Fibroblast of gingiva (primary cell): ENCODE data around the gene NXPE3.

Experiments used
- DNase-seq: peaks from one replicate; pipeline ENCODE4 v3.0.0-alpha.2; 2011; ENCODE audit warnings: low read depth

Gene NXPE3

DNA sequence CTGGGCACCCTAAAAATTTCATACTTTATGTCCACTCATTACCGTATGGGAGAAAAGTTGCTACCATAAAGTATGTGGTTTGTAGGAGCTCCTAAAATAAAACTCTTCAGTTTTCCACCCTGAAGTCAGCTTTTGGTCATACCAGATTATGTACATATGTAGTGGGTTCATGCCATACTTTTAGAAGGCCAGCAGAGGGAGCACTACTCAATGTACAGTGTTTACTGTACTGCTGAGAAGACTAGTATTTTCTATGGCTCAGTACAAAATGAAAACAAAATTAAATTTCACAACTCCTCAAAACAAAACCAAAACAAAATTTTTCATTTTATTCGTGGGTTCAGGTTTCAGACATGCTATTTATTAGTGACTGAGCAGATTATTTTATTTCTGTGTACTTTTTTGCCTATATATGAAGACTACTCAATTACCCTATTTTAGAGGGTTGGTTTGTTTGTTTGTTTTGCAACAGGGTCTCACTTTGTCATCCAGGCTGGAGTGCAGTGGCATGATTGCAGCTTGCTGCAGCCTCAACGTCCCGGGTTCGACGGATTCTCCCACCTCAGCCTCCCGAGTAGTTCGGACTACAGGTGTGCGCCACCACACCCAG lies 24.3 kb downstream of the NXPE3 start:
- DNase-seq, result peak; percentile 74

DNA sequence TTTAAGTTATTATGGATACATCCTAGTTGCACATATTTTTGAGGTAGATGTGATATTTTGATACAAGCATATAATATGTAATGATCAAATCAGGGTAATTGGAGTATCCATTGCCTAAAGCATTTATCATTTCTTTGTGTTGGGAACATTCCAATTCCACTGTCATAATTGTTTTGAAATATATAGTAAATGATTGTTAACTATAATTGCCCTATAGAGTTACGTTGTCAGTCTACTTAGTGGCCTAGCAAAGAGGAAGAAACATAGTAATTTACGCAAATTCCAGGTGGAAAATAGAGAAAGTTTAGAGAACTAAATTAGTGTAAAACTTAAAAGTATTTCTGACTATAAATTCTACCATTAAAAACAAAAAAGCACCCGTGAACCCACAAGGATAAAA lies 24.9 kb downstream of the NXPE3 start:
- DNase-seq, result no peak

DNA sequence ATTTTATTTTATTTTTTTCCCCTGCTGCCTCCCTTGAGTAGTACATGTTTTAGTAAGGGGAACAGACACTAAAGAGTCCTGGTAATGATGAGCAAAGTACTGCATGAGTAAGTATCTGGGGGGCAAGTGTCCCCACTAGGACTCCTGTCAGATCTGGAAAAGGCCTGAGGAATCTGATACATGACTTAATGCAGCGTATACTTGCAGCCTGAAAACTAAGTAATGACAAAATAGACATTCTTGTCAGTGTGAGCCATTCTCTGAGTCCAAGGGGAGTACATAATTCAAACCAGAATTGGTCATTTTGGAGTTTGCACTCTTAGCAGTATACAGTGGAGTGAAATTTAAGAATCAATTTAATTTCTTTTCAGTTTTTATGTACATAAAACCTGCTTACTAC lies 27.5 kb downstream of the NXPE3 start:
- peak; percentile 14 for DNase-seq

DNA sequence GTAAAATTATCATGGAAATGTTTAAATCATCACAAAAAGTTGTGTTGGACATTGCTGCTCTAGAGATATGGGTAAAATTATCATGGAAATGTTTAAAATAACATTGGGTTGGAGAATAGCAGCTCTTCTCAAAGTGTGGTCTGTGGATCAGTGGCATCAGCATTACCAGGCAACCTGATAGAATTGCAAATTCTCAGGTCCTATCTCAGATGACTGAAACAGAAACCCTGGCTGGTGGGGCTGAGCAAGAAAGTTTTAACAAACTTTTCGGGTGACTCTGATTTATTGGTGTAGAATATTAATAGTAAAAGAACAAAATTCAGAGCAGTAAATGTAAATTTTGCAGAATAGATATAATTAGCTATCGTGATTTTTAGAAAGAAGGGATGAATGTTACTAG lies 28.9 kb downstream of the NXPE3 start:
- DNase-seq, result no peak

DNA sequence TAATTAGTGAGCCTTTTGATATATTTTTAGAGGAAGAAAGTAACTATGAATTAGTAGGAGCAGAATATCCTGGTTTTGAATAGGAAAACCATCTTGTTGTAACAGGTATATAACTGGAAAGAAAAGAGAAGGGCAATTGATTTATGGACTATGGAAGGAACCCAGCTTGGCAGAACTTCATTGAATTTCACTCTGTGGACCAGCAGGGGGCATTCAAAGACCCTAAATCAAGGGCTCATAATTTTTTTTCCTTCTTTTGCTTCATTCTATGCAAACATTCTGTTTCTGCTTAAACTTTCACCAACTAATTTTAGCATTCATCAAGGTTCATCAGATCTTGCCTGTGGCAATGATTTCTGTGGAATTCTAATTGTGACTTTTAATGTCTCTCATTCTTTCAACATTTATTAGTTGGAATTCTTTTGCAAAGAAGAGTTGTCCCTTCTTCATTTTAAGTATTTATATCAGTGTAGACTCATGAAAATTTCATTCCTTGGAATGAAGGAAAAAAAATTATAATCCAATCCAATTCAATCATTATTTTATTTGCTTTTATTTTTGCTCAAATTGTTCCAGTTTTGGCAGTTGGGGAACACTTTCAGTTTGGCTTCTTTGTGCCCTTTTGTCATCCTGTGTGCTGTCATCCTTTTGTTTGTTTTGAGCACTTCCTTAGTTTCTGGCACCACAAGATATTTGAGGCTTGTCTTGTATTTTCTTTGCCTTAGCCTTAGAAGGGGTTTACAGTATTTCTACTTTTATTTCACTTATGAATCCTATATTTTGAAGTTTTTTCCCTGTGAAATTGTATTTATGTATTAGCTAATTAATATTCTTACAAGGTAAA lies 30.4 kb downstream of the NXPE3 start:
- DNase-seq, result peak; percentile 36

DNA sequence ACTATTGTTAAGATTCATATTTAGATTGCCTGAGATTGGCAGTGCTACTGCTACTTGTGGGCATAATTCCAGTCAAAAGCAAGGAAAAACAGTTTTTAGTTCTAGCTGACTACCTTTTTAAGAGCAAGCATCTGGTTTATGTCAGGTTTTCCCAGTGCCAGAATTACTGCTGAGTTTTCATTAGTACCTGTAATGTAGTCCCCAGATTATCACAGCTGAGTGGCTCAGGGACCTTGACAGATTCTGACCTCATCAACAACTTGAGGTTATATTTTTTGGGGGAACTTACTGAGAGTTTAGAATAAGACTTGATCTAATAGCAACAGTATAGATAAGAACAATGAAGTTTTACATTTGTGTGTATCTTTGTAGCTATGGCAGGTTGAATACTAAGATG lies 31.0 kb downstream of the NXPE3 start:
- no peak for DNase-seq

DNA sequence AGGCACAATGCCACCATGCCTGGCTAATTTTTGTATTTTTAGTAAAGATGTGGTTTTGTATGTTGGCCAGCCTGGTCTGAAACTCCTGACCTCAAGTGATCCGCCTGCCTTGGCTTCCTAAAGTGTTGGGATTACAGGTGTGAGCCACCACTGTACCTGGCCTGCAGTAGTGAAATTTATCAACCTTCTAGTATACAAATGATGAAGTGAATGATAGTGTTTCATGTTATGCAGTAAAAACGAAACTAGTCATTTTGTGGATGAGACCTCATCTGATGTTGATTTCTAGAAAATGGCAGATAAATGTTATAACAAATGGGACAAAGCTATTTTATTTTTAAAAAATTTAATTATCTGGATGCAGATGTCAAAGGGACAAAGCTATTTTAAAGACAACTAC lies 32.9 kb downstream of the NXPE3 start:
- DNase-seq, result no peak

DNA sequence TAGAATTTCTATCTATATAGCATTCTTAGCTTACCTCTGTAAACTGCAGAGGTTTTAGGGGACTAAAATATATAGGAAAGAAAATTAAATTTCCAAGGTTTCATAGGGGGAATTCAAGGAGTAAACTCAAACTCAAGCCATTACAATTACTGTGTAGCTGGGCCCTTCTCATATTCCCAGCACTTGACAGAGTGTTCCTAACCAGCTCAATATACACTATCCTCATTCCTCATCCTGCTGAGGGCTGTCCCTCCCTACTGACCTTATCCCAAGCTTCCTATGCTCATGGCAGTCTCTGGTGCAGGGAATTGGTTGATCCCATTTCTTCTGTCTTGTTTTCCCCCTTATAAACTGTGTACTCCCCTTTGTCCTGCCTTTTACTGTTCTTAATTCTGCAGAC lies 33.9 kb downstream of the NXPE3 start:
- DNase-seq, result no peak

DNA sequence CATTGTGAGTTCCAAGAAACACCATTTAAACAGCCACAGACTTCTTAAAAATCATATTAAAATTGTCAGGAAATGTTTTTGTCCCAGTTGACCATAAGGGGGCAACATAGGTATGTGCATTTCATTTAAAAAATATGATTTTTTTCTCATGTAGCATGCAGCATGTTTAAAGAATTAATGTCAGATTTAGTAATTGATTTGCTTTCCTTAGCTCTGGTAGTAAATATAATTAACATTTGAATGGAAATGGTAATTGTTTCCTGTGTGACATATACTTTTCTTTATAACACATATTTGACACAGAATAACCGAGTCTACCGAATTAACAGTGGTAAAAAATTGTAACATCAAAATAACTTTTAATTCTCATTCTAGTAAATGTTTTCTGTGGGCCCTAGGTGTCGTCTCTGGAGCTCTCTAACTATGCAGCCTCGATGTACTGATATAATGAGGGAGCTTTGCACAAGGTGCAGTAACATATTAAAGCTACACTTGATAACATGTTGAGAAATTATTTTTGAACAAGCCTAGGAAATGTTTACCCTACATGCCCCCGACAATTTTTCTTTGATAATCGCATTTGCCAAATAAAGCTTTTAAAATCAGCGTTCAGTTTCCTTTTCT lies 34.9 kb downstream of the NXPE3 start:
- DNase-seq, result peak; percentile 11

DNA sequence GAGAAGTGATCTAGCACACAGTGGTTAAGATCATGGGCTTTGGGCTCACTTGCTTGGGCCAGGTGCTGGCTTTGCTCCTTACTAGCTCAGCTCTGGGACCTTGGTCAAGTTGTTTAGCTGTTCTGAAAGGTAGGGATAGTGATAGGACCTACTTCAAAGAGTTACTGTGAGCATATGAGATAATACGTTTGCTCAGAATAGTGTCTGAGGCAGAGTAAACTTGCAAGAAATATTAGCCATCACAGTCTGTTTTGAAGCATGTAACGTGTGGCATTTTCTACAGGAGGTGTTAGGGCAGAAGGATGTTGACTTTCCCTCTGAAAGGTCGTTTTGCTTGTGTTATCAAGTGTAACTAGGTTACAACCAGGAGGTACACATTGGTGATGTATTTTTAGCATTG lies 35.8 kb downstream of the NXPE3 start:
- DNase-seq, result no peak

DNA sequence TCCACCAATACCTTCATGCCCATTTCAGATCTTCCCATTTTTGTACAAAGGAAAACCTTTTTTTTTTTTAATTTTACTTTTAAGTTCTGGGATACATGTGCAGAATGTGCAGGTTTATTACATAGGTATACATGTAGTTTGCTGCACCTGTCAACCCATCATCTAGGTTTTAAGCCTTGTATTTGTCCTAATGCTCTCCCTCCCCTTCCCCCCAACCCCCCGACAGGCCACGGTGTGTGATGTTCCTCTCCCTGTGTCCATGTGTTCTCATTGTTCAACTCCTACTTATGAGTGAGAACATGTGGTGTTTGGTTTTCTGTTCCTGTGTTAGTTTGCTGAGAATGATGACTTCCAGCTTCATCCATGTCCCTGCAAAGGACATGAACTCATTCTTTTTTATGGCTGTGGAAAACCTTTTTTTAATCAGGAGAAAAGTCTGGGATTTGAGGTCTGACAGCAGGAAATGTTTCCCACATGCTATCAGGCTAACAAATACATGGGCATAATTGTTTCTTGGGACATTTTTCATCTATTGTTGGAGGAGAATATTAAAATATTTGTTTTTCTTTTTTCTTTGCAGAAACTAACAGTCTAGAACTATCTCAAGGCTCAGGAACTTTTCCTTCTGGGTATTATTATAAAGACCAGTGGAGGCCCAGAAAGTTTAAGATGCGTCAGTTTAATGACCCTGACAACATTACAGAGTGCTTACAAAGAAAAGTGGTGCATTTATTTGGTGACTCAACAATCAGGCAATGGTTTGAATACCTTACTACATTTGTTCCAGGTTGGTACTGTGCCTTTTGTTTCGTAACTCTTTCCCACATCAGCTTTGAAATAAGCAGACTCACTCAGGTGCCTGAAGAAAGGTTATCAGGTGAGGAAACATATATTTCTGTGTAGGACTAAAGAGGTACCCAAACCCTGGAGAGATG lies 37.5 kb downstream of the NXPE3 start:
- DNase-seq, result no peak

DNA sequence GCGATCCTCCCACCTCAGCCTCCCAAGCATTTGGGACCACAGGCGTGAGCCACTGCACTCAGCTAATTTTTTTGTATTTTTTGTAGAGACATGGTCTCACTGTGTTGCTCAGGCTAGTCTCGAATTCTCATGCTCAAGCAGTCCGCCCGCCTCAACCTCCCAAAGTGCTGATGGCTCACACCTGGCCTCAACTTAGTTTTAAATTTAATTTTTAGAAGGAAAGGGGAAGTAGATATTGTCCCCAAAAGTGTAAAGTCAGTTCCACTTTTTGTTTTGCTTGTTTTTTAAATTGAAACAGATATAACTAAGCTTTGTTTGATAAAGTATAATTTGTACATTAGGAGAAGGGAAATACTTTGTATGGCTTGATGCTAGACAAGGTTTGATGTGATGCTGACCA lies 39.0 kb downstream of the NXPE3 start:
- no peak for DNase-seq

DNA sequence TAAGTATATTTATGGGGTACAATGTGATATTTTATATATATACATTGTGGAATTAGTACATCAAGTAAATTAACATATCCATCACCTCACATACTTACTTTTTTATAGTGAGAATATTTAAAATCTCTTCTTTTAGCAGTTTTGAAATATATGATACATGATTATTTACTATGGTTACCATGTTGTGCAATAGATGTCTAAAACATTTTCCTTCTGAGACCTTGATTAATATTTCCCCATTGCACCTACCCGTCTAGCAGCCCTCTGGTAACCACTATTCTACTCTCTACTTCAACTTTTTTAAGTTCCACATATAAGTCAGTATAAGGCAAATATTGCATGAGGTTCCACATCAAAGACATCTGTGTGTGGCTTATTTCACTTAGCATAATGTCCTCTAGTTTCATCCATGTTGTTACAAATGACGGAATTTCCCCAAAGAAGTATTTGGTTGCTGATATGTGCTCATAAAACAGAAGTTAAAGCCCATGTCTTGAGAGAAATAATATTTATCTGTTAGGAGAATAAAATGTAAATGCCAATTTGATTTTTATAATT lies 40.7 kb downstream of the NXPE3 start:
- no peak for DNase-seq

DNA sequence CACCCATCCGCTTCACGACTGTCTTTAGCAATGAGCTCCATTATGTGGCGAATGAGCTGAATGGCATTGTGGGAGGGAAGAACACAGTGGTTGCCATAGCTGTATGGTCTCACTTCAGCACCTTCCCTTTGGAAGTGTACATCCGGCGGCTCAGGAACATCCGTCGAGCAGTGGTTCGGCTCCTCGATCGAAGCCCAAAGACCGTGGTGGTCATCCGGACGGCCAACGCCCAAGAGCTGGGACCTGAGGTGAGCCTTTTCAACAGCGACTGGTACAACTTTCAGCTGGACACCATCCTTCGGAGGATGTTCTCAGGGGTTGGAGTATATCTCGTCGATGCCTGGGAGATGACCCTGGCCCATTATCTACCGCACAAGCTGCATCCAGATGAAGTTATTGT lies 42.5 kb downstream of the NXPE3 start:
- DNase-seq, result no peak

DNA sequence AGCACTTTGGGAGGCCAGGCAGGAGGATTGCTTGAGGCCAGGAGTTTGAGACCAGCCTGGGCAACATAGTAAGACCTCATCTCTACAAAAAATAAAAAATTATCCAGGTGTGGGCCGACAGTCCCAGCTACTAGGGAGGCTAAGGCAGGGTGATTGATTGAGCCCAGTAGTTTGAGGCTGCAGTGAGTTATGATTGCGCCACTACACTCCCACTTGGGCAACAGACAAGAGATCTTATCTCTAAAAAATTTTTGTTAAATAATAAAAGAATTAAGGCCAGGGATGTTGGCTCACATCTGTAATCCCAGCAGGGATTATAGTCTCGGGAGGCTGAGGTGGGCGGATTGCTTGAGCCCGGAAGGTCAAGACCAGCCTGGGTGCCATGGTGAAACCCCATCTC lies 44.5 kb downstream of the NXPE3 start:
- DNase-seq, result no peak

DNA sequence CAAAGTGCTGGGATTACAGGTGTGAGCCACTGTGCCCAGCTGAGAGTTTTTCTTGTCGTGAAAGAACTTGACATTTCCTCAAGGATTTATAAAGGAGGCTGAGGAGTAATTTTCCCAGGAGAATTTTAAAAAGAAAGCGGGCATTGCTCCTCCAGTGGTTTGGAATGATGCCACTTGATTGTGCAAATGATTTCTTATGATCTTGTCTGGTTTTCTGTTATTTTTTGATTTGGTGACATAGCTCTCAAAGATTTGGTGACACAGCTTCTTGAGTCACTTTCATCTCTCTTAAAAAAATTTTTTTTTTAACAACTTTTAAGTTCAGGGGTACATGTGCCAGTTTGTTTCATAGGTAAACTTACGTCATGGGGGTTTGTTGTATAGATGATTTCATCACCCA lies 45.7 kb downstream of the NXPE3 start:
- peak; percentile 65 for DNase-seq

DNA sequence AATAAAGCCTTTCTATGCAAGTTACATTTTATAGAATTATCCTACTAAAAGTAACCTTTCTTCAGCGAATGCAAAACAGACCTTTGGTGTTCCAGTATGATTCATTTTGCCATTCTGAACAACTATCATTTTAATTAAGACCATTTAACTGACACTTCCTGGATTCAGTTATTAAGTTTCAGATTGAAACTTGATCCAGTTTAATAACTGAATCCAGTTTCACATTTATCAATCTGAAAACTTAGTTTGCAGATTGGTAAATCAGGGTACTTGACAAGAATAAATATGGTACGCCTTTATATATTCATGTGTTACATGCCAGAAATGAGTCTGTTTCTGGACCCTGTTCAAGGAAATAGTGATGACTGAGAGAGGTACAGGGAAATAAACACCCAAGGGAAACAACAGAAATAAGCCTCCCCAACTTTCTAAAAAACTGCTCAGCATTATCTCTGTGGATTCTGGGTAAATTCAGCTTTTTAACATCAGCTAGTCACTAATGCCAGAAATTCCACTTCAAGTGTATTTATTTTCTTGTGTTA lies 47.0 kb downstream of the NXPE3 start:
- DNase-seq, result no peak

DNA sequence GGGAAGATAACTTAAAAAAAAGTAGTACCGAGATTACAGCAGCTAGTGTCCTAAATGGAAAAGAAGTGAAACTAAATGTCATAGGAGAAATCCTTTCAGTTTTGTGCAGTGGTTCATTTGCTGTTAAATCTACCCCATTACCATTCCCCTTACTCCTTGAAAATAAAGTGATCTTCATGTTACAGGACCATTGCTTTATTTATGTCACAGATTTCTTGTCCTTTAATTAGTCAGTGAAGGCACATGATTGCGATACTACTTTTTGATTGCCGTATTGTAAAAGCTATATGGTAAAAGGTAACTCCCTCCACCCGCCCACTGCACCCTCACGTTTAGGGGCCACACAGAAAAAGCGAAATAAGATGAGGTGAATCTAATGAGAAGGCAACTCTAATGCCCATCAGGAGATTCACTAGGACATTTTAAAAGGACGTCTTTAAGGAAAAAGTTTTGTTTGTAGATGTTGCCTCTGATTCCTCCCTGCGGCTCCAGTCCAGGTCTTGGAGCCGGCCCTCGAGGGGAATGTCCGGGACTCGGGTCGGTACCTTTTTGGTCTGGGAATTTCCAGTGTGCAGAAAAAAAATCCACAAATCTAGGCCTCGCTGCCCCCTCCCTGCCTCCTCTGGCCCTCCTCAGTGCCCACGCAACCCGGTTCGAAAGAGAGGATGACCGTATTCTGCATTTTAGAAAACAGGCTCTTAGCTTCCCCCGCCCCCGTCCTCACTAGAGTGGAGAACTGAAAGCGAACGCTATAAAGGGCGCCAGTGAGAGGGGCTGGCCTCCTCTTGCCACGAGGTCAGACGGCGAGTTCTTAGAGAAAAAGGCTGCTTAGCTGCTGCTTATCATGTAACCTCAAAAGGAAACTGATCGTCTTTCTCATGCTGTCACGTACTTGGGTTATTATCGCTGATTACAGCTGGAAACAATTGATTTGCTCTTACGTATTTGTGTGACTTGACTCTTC lies 48.5 kb downstream of the NXPE3 start:
- peak; percentile 58 for DNase-seq

DNA sequence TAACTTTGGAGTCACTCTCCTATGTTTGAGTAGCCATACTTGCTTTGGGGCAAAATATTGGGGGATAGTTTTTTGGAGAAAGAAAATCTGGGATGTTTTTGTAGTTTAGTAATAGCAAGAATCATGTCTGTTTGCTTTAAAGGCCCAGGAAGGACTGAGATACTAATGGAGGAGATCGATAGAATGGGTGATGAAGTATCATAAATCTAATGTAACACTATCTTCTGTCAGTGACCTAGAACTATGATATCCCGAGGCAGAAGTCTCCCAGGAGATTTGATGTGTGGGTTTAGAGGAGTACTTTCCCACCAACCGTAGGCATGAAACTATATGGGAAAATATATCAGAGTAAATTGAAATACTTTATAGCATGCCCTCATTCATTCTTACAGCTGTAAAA lies 49.3 kb downstream of the NXPE3 start:
- DNase-seq, result no peak

DNA sequence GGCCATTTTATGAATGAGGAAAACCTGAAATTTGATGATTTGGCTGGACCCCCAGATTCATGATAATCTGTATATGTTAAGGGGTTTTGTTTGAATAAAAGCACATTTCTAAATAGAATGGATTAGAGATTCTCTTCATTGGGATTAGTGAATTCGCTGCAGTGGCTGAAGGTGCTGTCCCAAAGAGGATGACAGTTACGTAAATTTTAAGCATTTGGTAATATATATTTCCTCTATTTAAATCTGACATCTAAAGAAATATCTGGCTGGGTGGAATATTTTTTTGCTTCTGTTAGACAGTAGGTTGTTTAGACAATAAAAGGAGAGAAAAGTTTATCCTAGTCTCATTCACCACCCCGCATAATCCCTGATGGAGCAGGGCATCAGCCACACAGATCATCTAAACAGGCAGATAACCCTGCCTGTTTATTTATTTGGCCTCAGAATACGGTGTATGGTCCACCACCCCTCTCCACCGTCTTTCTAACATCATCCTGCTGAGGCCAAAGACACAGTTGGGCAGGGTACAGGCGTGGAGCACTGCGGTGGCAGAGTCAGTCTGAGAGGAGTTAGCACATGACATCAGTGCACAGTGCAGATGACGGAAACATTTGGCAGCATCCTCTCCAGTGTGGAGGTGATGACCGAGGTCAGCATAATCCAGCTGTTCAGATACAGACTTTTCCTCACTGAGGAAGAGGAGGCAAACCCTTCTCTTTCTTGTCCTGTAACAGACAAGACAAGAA lies 49.9 kb downstream of the NXPE3 start:
- DNase-seq, result peak; percentile 43
